NCI-H82 (cell line): ENCODE results near the gene SERINC5.

ENCODE experiments used
- DNase-seq: peaks from one replicate; lab custom pipeline; 2025; lab: John Stamatoyannopoulos, UW

SERINC5 gene

GRCh38 chr5:80067016-80067415, 188.8 kb downstream of the SERINC5 start:
- DNase-seq: no peak

GRCh38 chr5:80064124-80064523, 191.7 kb downstream of the SERINC5 start:
- DNase-seq: no peak
